Heart left ventricle (tissue), 16 donors: ENCODE results near the gene NEDD4L. TPM values are rescaled to one million over a fixed set of nuclear protein-coding genes. Genes with fewer than 3 reads are reported as not detected.

Source experiments
- ATAC-seq, 4 donors: fragments of 200-7000 bp; cut with Tn5 transposase; one replicate each; pipeline ENCODE4 v1.9.1; 2020 to 2022; ENCODE audit warnings: moderate library complexity in 4 of 4, mild to moderate bottlenecking in 3 of 4, moderate number of reproducible peaks in 1 of 4
- DNase-seq, 5 donors: peaks; one replicate each; pipeline ENCODE4 v3.0.0-alpha.2; 2020
- H3K27ac ChIP-seq, 12 donors: fragments of 200-600 bp; sonication (generic) in 4 of 12; one replicate each; pipeline versions ENCODE4 v1.5.0 to v1.8.0; 2016 to 2022; ENCODE audit warnings: mild to moderate bottlenecking in 2 of 12
- H3K27me3 ChIP-seq, 9 donors: fragments of 200-600 bp; sonication (generic) in 2 of 9; one replicate each; pipeline versions ENCODE4 v1.5.1 to v1.8.0; 2016 to 2022; ENCODE audit warnings: mild to moderate bottlenecking in 3 of 9
- H3K36me3 ChIP-seq, 9 donors: fragments of 200-600 bp; sonication (generic) in 2 of 9; one replicate each; pipeline versions ENCODE4 v1.5.0 to v1.8.0; 2018 to 2022; ENCODE audit warnings: mild to moderate bottlenecking in 2 of 9
- H3K4me1 ChIP-seq, 12 donors: fragments of 200-600 bp; sonication (generic) in 4 of 12; one replicate each; pipeline versions ENCODE4 v1.5.0 to v1.8.0; 2016 to 2022; ENCODE audit warnings: mild to moderate bottlenecking in 3 of 12
- H3K4me3 ChIP-seq, 12 donors: fragments of 200-600 bp; sonication (generic) in 4 of 12; one replicate each; pipeline versions ENCODE4 v1.5.0 to v1.8.0; 2017 to 2022; ENCODE audit warnings: mild to moderate bottlenecking in 9 of 12, moderate library complexity in 4 of 12
- H3K9me3 ChIP-seq, 12 donors: fragments of 200-600 bp; sonication (generic) in 4 of 12; one replicate each; pipeline versions ENCODE4 v1.5.0 to v1.8.0; 2016 to 2022; ENCODE audit warnings: mild to moderate bottlenecking in 1 of 12
- CTCF ChIP-seq, 12 donors: fragments of 200-600 bp; sonication (generic) in 4 of 12; IDR thresholded peaks; one replicate each; pipeline versions ENCODE4 v1.5.0 to v1.8.0; 2018 to 2022; ENCODE audit warnings: antibody characterized with exemption in 12 of 12, mild to moderate bottlenecking in 5 of 12
- POLR2A ChIP-seq, 2 donors: fragments of 450-650 bp; IDR thresholded peaks; one replicate each; pipeline ENCODE4 v1.6.1; 2017; ENCODE audit warnings: antibody characterized with exemption in 2 of 2, mild to moderate bottlenecking in 2 of 2, moderate library complexity in 2 of 2
- WGBS, 4 donors: extraction: QIAGEN DNeasy Blood & Tissue Kit in 2 of 4; methylation state at CpG; one replicate each; pipeline versions ENCODE4 v1.1.5 to v1.1.7; 2013 to 2018; 5-methylcytosine and 5-hydroxymethylcytosine counted together
- intact Hi-C, 10 donors: fragments of 100-400 bp; cut with DNase I; formaldehyde crosslinking; loops; one replicate each; pipeline versions ENCODE4 v1.11.1 to v1.14.2; 2022
- polyA plus RNA-seq, 2 donors: library from polyadenylated mRNA; stranded (reverse); fragments of 200-250 nt; gene quantifications; one replicate each; pipeline ENCODE4 v1.2.3, GENCODE V29; 2013
- total RNA-seq, 9 donors: library from RNA; depleted of rRNA in 2 of 9; stranded (reverse); fragments of >200 nt in 2 of 9; fragmentation: NEBNext Ultra II Directional in 3 of 9; extraction: Animal tissue kit (Norgen Biotek cat#: 25700) in 3 of 9; gene quantifications; one replicate each; pipeline versions ENCODE4 v1.1.0 to v1.2.4, GENCODE V29; 2016 to 2023
- donor health status: ischemic (EF 13 %, LVEDD 7.1; RV severe dilation, severe dysfunction).
- donor health status: healthy with polysubstance abuse.
- donor health status: DM: no; HTN: yes; CAD: no.
- donor health status: DM: no; HTN: no; CAD: no.
- donor health status: ischemic (EF 25% LVEDD 6.9; RV normal size, moderate dysfunction).
- donor health status: ischemic (EF 25% LVEDD 5.7; RV mildly dilated, moderate dysfunction).
- donor health status: healthy.
- donor health status: DM: yes; HTN: yes; CAD: no.
- donor health status: ischemic (EF 35%, LVEDD 5.7; RV mildly dilated, moderate dysfunction).
- donor health status: nonischemic (EF 11% LVEDD 7.7; RV severe dilation, severe dysfunction).
- donor health status: DM: yes; HTN: yes; CAD: no.
- donor health status: PGD.
- donor health status: ischemic (EF 29% LVEDD 5.4; RV normal size, mild dysfunction).
- donor health status: nonischemic (EF 23%, LVEDD 6.1; RV moderate dilation, normal function).

Gene NEDD4L
- total and polyA plus RNA-seq, 11 donors, result 14.7 to 64.1 (median 51.7) TPM

- Histone ChIP-seq H3K9me3 (no peaks in the 10 kb centered on the region), H3K4me1 (peaks cover 0 to 53% (median 2%) of the 10 kb centered on the region in 12 donors), H3K4me3 (no peak overlapping the region), H3K27ac (peak overlapping the region in 4 of 12 donors; percentile 30 to 61 (median 49)), H3K36me3 (no peaks in the 10 kb centered on the region), H3K27me3 (no peaks in the 10 kb centered on the region)
- intact Hi-C loops, result no loop called here
- WGBS, 4 donors, result 52 to 65% (median 57%) methylated on average over 4 of the region's 4 CpGs
- TF ChIP-seq POLR2A (IDR thresholded peaks at IDR 0.05) (no peak), CTCF (IDR thresholded peaks at IDR 0.05) (no peak)
- ATAC-seq (peak in 3 of 4 donors; percentile 15 to 51 (median 32)), DNase-seq (no peak)
Observed at GRCh38 chr18:58297198-58297597, 253.2 kb downstream of the NEDD4L start.

GRCh38 chr18:58298251-58299134, 254.5 kb downstream of the NEDD4L start:
- H3K27ac ChIP-seq, result peak overlapping the region in 8 of 12 donors; percentile 19 to 65 (median 44)
- TF ChIP-seq POLR2A (IDR thresholded peaks at IDR 0.05) (no peak), CTCF (IDR thresholded peaks at IDR 0.05) (no peak)
- no peak overlapping the region for H3K4me3 ChIP-seq
- H3K36me3 ChIP-seq, result no peaks in the 10 kb centered on the region
- H3K4me1 ChIP-seq, result peaks cover 0 to 50% (median 7%) of the 10 kb centered on the region in 12 donors
- H3K27me3 ChIP-seq, result no peaks in the 10 kb centered on the region
- WGBS, 4 donors, result 31 to 42% (median 38%) methylated on average over 5 of the region's 5 CpGs
- intact Hi-C loops, result no loop called here
- DNase-seq, result no peak
- ATAC-seq, result peak in 2 of 4 donors; percentile 65 to 71
- no peaks in the 10 kb centered on the region for H3K9me3 ChIP-seq

- intact Hi-C loops, result no loop called here
- H3K36me3 ChIP-seq, result no peaks in the 10 kb centered on the region
- H3K27ac ChIP-seq, result peak overlapping the region in 7 of 12 donors; percentile 21 to 65 (median 39)
- no peak overlapping the region for H3K4me3 ChIP-seq
- peak; percentile 10 to 57 (median 28) for ATAC-seq
- peaks cover 0 to 56% (median 11%) of the 10 kb centered on the region in 12 donors for H3K4me1 ChIP-seq
- TF ChIP-seq CTCF (IDR thresholded peaks at IDR 0.05), result no peak
- no peak for TF ChIP-seq POLR2A (IDR thresholded peaks at IDR 0.05)
- 34 to 51% (median 41%) methylated on average over 4 of the region's 4 CpGs for WGBS, 4 donors
- no peaks in the 10 kb centered on the region for H3K9me3 ChIP-seq
- DNase-seq, result no peak
- no peaks in the 10 kb centered on the region for H3K27me3 ChIP-seq
Observed at GRCh38 chr18:58299135-58299473, 255.1 kb downstream of the NEDD4L start.

GRCh38 chr18:58299936-58300335, 255.9 kb downstream of the NEDD4L start:
- no peak for TF ChIP-seq POLR2A (IDR thresholded peaks at IDR 0.05)
- no peak for TF ChIP-seq CTCF (IDR thresholded peaks at IDR 0.05)
- H3K4me1 ChIP-seq, result peaks cover 0 to 63% (median 12%) of the 10 kb centered on the region in 12 donors
- H3K36me3 ChIP-seq, result no peaks in the 10 kb centered on the region
- H3K27me3 ChIP-seq, result no peaks in the 10 kb centered on the region
- 32 to 48% (median 39%) methylated on average over 1 of the region's 1 CpG for WGBS, 4 donors
- DNase-seq (no peak), ATAC-seq (no peak)
- H3K4me3 ChIP-seq, result no peak overlapping the region
- H3K9me3 ChIP-seq, result no peaks in the 10 kb centered on the region
- peak overlapping the region in 5 of 12 donors; percentile 21 to 65 (median 39) for H3K27ac ChIP-seq
- intact Hi-C loops, result loop anchor here in 2 of 10 donors (5.0 to 10.0 kb wide), 2 partner anchors 38 to 45 kb away; no protein-coding TSS in a partner anchor
